Smooth muscle cell (in vitro differentiated cells): Measurements from ENCODE around the gene FGGY. TPM values are rescaled to one million over a fixed set of nuclear protein-coding genes. Genes with fewer than 3 reads are reported as not detected.

Source experiments
- DNase-seq: peaks from one replicate; lab custom pipeline; 2025; ENCODE audit not compliant: unreplicated experiment; lab: John Stamatoyannopoulos, UW
- H2AFZ ChIP-seq: fragments of 200-600 bp; sonication (generic); 2 replicates; pipeline ENCODE4 v1.6.0; 2016; ENCODE audit warnings: antibody characterized with exemption, low read depth, mild to moderate bottlenecking
- H3F3A ChIP-seq: fragments of 200-600 bp; sonication (generic); 2 replicates; pipeline ENCODE4 v1.6.0; 2017; ENCODE audit warnings: antibody characterized with exemption, low read depth
- H3K27ac ChIP-seq: fragments of 200-600 bp; sonication (generic); 2 replicates; pipeline ENCODE4 v1.5.1; 2016; ENCODE audit warnings: low read depth, mild to moderate bottlenecking
- H3K27me3 ChIP-seq: fragments of 200-600 bp; sonication (generic); 2 replicates; pipeline ENCODE4 v1.6.1; 2016; ENCODE audit warnings: low read depth, mild to moderate bottlenecking
- H3K36me3 ChIP-seq: fragments of 200-600 bp; sonication (generic); 2 replicates; pipeline ENCODE4 v1.5.1; 2016; ENCODE audit warnings: low read depth
- H3K4me1 ChIP-seq: fragments of 200-600 bp; sonication (generic); 2 replicates; pipeline ENCODE4 v1.5.1; 2016; ENCODE audit warnings: low read depth
- H3K4me2 ChIP-seq: fragments of 200-600 bp; sonication (generic); 2 replicates; pipeline ENCODE4 v1.6.0; 2016; ENCODE audit warnings: mild to moderate bottlenecking
- H3K4me3 ChIP-seq: fragments of 200-600 bp; sonication (generic); 2 replicates; pipeline ENCODE4 v1.5.1; 2016; ENCODE audit warnings: mild to moderate bottlenecking
- H3K79me2 ChIP-seq: fragments of 200-600 bp; sonication (generic); 2 replicates; pipeline ENCODE4 v1.6.0; 2016; ENCODE audit warnings: low read depth, mild to moderate bottlenecking
- H3K9ac ChIP-seq: fragments of 200-600 bp; sonication (generic); 2 replicates; pipeline ENCODE4 v1.6.0; 2016; ENCODE audit warnings: low read depth
- H3K9me3 ChIP-seq: fragments of 200-600 bp; sonication (generic); replicated peaks from 2 replicates; pipeline ENCODE4 v1.5.1; 2016; ENCODE audit warnings: low read depth
- H4K20me1 ChIP-seq: fragments of 200-600 bp; sonication (generic); 2 replicates; pipeline ENCODE4 v1.6.0; 2016; ENCODE audit warnings: low read depth
- WGBS: methylation state at CpG from one replicate; pipeline ENCODE4 v1.1.7; 2016; ENCODE audit warnings: low lambda C conversion rate; 5-methylcytosine and 5-hydroxymethylcytosine counted together
- polyA plus RNA-seq: library from polyadenylated mRNA; unstranded; fragments of >200 nt; fragmentation: Nextera tagmentation; extraction: Ambion mirVana; gene quantifications from 2 replicates; pipeline ENCODE4 v1.2.1, GENCODE V29; 2016
- total RNA-seq: library from RNA; depleted of rRNA; stranded (reverse); fragments of >200 nt; gene quantifications from 2 replicates; pipeline ENCODE4 v1.2.3, GENCODE V29; 2014
- TF ChIP-seq, protein P1 (sequence below): fragments of 200-600 bp; sonication (generic); IDR thresholded peaks from 2 replicates; pipeline ENCODE4 v1.5.1; 2017; ENCODE audit warnings: borderline replicate concordance, mild to moderate bottlenecking, antibody characterized with exemption; ENCODE audit not compliant: insufficient read depth, poor library complexity, severe bottlenecking

Gene FGGY
- total and polyA plus RNA-seq, 2 experiments from 2014 or later, result 5.1 to 9.2 TPM

DNA sequence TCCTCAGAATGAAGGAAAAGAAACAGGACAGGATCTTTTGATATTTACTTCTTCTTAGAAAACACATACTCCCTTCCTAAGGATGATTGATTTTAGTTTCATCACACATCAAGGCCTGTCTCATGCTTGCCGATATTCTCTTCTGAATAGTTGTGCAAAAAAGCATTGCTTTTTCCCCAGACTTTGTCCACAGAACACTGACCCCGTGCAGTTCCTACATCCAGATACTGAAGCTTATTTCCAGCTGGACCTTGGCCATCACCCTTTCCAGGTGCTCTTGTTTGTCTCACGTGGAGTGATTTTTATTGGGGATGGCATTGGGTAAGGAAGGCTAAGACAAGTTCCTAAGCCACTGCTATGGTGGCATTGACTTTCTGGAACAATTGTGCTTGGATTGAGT lies 320.5 kb downstream of the FGGY start:
- WGBS, result 93% methylated on average over 3 of the region's 3 CpGs
- TF ChIP-seq, protein P1, sequence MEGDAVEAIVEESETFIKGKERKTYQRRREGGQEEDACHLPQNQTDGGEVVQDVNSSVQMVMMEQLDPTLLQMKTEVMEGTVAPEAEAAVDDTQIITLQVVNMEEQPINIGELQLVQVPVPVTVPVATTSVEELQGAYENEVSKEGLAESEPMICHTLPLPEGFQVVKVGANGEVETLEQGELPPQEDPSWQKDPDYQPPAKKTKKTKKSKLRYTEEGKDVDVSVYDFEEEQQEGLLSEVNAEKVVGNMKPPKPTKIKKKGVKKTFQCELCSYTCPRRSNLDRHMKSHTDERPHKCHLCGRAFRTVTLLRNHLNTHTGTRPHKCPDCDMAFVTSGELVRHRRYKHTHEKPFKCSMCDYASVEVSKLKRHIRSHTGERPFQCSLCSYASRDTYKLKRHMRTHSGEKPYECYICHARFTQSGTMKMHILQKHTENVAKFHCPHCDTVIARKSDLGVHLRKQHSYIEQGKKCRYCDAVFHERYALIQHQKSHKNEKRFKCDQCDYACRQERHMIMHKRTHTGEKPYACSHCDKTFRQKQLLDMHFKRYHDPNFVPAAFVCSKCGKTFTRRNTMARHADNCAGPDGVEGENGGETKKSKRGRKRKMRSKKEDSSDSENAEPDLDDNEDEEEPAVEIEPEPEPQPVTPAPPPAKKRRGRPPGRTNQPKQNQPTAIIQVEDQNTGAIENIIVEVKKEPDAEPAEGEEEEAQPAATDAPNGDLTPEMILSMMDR, result no peak
- no peak overlapping the region for H2AFZ ChIP-seq

DNA sequence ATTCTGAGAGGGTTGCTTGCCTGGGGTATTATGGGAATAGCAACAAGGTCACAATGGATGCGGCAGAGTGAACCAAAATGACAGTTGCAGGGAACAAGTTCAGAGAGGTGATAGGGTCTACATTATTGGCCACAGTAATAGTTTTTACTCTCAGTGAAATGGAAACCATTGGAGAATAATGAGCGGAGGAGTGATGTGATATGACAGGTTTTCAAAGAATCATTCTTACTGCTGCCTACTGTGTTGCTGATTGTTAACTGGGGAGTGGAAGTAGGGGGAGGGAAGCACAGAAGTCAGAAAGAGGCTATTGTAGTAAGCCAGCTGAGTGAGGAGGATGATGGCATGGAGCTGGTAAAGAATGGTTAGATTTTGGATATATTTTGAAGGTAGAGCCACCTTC lies 322.7 kb downstream of the FGGY start:
- no peak overlapping the region for H3K9ac ChIP-seq

More for the DNA sequence above, 320.5 kb downstream of the FGGY start:
- no peaks in the 10 kb centered on the region for H3K36me3 ChIP-seq
- no peak overlapping the region for H3K4me2 ChIP-seq
- H3K9me3 ChIP-seq, result no peaks in the 10 kb centered on the region
- DNase-seq, result no peak
- no peak overlapping the region for H3K4me3 ChIP-seq
- H4K20me1 ChIP-seq, result no peaks in the 10 kb centered on the region
- H3F3A ChIP-seq, result no peaks in the 10 kb centered on the region
- H3K9ac ChIP-seq, result no peak overlapping the region
- H3K79me2 ChIP-seq, result no peaks in the 10 kb centered on the region
- H3K4me1 ChIP-seq, result no peaks in the 10 kb centered on the region
- H3K27me3 ChIP-seq, result no peaks in the 10 kb centered on the region
- H3K27ac ChIP-seq, result no peak overlapping the region

DNA sequence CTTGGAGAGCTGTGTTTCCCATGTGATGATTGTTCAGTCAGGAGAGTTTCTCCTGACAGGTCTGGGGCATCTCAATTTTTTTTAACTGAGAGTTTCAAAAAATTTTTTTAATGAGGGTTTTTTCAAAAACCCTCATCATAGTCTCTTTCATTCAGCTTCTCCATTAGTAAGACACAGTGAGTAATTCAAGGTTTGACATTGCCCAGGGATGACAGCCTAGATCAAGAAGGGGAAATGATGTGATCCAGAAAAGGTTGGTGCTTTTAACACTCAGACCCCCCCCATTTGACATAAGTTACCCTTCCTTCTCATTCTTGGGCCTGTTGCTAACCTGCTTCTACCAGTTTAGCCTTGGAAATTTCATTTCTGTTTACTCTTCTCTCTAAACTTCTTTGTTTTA lies 328.5 kb downstream of the FGGY start:
- no peaks in the 10 kb centered on the region for H3K27me3 ChIP-seq
- no peak overlapping the region for H2AFZ ChIP-seq
- TF ChIP-seq, protein P1, result no peak
- H3K4me3 ChIP-seq, result no peak overlapping the region
- no peaks in the 10 kb centered on the region for H3F3A ChIP-seq
- H3K4me2 ChIP-seq, result no peak overlapping the region
- no peaks in the 10 kb centered on the region for H3K36me3 ChIP-seq
- H3K4me1 ChIP-seq, result no peaks in the 10 kb centered on the region
- no peak overlapping the region for H3K9ac ChIP-seq
- DNase-seq, result no peak
- no peaks in the 10 kb centered on the region for H3K9me3 ChIP-seq
- H3K79me2 ChIP-seq, result no peaks in the 10 kb centered on the region
- no peaks in the 10 kb centered on the region for H4K20me1 ChIP-seq
- H3K27ac ChIP-seq, result no peak overlapping the region

More for the DNA sequence above, 322.7 kb downstream of the FGGY start:
- Histone ChIP-seq H3K36me3 (no peaks in the 10 kb centered on the region), H3K9me3 (no peaks in the 10 kb centered on the region), H3K27me3 (no peaks in the 10 kb centered on the region), H3K4me2 (no peak overlapping the region), H2AFZ (no peak overlapping the region), H4K20me1 (no peaks in the 10 kb centered on the region), H3K4me1 (no peaks in the 10 kb centered on the region), H3K79me2 (no peaks in the 10 kb centered on the region), H3K4me3 (no peak overlapping the region), H3K27ac (no peak overlapping the region), H3F3A (no peaks in the 10 kb centered on the region)
- TF ChIP-seq, protein P1, result no peak
- no peak for DNase-seq
- 100% methylated on average over 2 of the region's 2 CpGs for WGBS

DNA sequence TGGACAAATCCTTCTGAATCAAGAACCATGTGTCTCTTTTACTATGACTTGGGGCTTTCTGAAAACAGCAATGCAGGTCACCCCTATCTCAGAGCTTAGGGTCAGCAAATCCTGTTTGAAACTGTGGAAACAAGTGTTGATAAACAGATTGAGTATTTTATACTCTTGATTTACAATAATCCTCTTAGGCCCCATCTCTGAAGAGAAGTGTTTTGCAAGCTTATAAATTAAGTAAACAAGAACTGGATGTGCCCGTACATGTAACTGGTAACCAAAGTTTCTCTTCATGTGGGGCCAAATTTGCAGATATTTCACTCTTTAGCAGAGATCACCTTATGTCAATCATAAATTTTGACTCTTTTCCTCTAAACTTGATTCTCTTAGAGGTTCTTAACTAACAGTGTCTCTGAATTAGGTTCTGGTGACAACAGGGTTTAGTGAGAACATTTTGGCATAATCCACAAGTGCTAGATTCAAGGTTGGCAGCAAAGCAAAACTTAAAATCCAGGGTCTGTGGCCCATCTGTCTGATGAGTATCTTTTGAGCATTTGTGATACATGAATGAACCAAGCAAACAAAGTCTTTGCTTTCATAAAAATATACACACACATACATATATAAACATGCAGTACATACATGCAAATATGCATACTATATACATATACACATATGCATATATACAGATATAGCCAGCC lies 334.8 kb downstream of the FGGY start:
- 21% methylated on average over 1 of the region's 1 CpG for WGBS
- no peaks in the 10 kb centered on the region for H3K9me3 ChIP-seq
- H3F3A ChIP-seq, result no peaks in the 10 kb centered on the region
- TF ChIP-seq, protein P1, result no peak
- H3K27ac ChIP-seq, result no peak overlapping the region
- H3K36me3 ChIP-seq, result no peaks in the 10 kb centered on the region
- H3K9ac ChIP-seq, result no peak overlapping the region
- no peaks in the 10 kb centered on the region for H3K79me2 ChIP-seq
- H3K4me1 ChIP-seq, result no peaks in the 10 kb centered on the region
- H3K4me3 ChIP-seq, result no peak overlapping the region
- no peak overlapping the region for H3K4me2 ChIP-seq
- no peaks in the 10 kb centered on the region for H4K20me1 ChIP-seq
- peak overlapping the region; percentile 28 for H2AFZ ChIP-seq
- no peak for DNase-seq
- H3K27me3 ChIP-seq, result no peaks in the 10 kb centered on the region
